GM12864 (cell line): ENCODE measurements around the gene CDC25A.

Experiments used
- DNase-seq: peaks from one replicate; pipeline ENCODE4 v3.0.0-alpha.2; 2011; ENCODE audit warnings: low read depth
- H3K4me3 ChIP-seq: 2 replicates; pipeline ENCODE4 v1.5.1; 2011; ENCODE audit warnings: mild to moderate bottlenecking, low read depth, low read length, control low read depth
- TF ChIP-seq, protein P1 (sequence below): IDR thresholded peaks from 2 replicates; pipeline ENCODE4 v1.5.1; 2011; ENCODE audit warnings: low read depth, mild to moderate bottlenecking, moderate library complexity, low read length, control low read depth, inconsistent platforms; ENCODE audit errors: missing control alignments

Gene CDC25A

DNA sequence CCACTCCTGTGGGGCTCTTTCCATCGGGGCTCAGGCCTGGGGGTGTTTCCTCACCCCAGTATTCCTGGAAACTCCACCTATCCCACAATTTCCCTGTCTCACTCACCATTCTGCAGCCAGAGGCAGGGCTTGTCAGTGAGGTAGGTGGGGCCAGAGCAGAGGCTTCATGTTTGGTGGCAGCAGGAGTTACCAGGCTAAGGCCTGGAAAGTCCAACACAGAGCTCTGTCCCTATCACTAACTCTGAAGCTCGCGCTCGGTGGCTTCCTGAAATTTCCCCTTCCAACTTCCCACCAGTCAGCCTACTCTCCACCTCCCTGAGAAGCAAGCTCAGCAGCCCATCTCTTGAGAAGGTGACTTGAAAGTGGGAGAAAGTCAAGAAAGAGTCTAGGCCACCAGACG lies 44.2 kb downstream of the CDC25A start:
- H3K4me3 ChIP-seq = no peak overlapping the region
- TF ChIP-seq, protein P1, sequence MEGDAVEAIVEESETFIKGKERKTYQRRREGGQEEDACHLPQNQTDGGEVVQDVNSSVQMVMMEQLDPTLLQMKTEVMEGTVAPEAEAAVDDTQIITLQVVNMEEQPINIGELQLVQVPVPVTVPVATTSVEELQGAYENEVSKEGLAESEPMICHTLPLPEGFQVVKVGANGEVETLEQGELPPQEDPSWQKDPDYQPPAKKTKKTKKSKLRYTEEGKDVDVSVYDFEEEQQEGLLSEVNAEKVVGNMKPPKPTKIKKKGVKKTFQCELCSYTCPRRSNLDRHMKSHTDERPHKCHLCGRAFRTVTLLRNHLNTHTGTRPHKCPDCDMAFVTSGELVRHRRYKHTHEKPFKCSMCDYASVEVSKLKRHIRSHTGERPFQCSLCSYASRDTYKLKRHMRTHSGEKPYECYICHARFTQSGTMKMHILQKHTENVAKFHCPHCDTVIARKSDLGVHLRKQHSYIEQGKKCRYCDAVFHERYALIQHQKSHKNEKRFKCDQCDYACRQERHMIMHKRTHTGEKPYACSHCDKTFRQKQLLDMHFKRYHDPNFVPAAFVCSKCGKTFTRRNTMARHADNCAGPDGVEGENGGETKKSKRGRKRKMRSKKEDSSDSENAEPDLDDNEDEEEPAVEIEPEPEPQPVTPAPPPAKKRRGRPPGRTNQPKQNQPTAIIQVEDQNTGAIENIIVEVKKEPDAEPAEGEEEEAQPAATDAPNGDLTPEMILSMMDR = no peak
- DNase-seq = no peak

DNA sequence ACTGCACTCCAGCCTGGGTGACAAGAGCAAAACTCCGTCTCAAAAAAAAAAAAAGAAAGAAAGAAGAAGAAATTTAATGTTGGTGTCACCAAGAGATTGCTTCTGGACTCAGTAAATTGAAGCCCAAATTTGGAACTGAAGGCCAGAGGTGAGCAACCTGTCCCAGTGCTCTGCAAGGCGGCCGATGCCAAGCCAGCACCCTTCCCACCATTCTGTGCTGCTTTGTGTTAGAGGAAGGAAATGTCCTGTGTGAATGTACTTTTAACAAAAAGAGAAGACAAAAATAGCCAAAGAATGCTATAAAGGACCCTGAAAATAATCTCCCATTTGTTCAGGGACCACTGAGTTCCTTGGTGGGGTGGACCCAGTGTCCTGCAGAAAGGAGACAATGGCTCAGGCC lies 44.6 kb downstream of the CDC25A start:
- DNase-seq = no peak
- TF ChIP-seq, protein P1 = no peak

DNA sequence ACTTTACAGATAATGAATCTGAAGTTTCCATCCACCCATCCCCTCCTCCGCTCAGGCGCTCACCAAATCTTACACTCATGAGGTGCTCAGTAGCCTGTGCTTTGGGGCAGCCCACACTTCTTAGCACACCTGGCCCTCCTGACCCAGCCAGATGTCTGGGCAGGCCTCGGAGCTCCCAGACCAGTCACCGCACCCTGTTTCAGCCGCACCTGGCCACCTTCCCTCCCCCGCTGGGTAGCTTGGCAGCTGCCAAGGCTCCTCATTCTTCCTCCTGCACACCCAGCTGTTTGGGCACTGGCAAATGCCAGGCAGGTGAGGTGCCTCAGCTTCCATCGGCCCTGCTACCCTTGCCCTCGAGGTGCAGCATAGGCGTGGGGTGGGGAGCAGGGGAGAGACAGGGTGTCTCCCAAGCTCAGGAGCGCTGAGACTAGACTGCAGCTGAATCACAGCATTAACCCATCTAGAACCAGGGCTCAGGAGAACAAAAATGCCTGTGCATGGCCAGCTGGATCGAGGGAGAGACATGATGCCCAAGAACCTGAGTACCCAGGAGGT lies 45.8 kb downstream of the CDC25A start:
- TF ChIP-seq, protein P1 = no peak
- no peak for DNase-seq
- no peak overlapping the region for H3K4me3 ChIP-seq

More for the DNA sequence above, 44.6 kb downstream of the CDC25A start:
- no peak overlapping the region for H3K4me3 ChIP-seq

DNA sequence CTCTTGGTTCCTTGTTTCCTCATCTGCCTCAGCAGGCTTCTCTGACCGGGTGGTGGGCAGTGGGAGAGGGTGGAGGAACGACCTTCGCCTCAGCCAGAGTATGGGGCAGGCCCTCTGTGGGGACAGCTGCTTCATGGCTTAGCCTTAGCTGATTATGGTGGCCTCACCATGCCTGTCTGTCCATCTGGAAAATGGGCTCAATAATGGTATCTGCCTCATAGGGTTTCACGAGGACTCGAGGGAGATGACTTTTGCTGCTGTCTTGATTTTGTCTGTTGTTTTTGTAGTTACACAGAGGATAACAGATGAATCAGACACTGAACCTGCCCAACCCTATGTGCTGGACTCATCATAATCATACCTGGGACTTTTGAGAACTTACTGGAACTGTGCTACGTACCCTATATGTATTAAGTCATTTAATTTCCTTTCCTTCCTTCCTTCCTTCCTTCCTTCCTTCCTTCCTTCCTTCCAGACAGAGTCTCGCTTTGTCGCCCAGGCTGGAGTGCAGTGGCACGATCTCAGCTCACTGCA lies 46.5 kb downstream of the CDC25A start:
- no peak for DNase-seq
- TF ChIP-seq, protein P1 = no peak
- H3K4me3 ChIP-seq = no peak overlapping the region

DNA sequence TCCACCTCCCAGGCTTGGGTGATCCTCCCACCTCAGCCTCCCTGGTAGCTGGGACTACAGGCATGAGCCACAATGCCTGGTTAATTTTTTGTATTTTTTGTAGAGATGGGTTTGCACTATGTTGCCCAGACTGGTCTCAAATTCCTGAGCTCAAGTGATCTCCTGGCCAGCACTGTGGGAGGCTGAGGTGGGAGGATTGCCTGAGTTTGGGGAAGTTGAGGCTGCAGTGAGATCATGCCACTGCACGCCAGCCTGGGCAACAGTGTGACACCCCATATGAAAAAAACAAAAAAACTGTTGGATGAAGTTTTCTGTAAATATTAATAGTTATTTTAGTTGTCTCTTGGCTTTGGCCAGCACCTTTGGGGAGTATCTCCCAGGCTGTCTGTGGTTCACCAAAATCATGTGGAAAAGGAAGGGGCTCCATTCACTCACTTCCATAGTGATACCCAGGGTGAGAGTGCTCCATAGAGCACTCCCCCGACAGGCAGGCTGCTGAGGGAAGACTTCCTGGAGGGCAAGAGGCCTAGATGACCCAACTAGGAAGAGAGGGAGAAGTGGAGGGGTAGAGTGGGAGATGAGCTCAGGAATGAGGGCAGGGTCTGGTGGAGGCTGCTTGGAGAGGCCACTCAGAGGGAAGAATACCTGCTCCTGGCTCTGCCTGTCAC lies 47.1 kb downstream of the CDC25A start:
- no peak overlapping the region for H3K4me3 ChIP-seq
- no peak for DNase-seq
- TF ChIP-seq, protein P1 = no peak

DNA sequence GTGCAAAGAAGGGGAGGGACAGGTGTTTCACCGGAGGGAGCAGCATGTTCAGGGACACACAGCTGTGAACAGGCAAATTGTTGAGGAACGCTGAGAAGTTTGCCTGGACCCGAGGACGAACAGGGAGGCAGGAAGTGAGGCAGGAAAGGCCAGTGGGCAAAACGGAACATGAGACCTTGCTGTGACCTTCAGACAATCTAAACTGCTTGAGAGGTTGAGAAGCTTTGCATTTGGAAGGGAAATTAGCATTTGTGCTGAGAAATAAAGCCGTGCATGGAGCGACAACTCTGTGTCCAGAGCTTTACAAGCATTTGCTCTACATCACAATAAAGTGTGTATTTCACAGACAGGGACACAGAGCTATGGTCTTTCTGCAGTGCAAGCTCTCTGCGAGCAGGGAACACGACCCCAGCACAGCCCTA lies 47.9 kb downstream of the CDC25A start:
- TF ChIP-seq, protein P1 = no peak
- DNase-seq = no peak
- no peak overlapping the region for H3K4me3 ChIP-seq
